ENCODE measurements around the gene B4GALT2.

B4GALT2 gene

GRCh38 chr1:44002606-44003157 lies 23.7 kb downstream of the B4GALT2 start:
- no peaks in the 10 kb centered on the region for H3K36me3 Mint-ChIP-seq
- no peak overlapping the region for H3K4me3 Mint-ChIP-seq
- DNase-seq (no peak), ATAC-seq (replicated peaks) (no peak)
- H3K9me3 Mint-ChIP-seq = no peaks in the 10 kb centered on the region
- no peak overlapping the region for H3K27ac Mint-ChIP-seq
- H3K4me1 Mint-ChIP-seq = peaks cover 0 to 4% of the 10 kb centered on the region in 2 donors
- H3K27me3 Mint-ChIP-seq = no peaks in the 10 kb centered on the region

DNA sequence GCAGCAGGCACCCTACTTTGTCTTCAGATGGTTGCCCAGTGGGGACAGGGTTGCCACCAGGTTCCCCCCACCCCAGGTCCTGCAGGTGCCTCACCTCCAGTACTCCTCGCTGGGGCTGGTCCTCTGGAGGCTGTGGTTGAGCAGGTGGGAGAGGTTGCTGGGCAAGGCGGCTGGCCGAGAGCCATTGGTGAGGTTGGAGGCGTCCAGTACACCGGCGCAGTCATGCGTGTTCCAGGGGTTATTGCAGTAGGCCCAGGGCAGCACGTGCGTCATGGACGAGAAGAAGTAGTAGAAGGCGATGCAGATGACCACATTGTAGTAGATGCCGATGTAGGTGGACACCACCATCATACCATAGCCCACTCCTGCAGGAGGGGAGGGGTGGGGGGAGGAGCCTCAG lies 29.2 kb downstream of the B4GALT2 start:
- Mint-ChIP-seq H3K27ac (no peak overlapping the region), H3K9me3 (no peaks in the 10 kb centered on the region), H3K36me3 (no peaks in the 10 kb centered on the region), H3K27me3 (no peaks in the 10 kb centered on the region), H3K4me1 (peaks cover 0 to 5% of the 10 kb centered on the region in 2 donors), H3K4me3 (no peak overlapping the region)
- DNase-seq (no peak), ATAC-seq (replicated peaks) (no peak)

DNA sequence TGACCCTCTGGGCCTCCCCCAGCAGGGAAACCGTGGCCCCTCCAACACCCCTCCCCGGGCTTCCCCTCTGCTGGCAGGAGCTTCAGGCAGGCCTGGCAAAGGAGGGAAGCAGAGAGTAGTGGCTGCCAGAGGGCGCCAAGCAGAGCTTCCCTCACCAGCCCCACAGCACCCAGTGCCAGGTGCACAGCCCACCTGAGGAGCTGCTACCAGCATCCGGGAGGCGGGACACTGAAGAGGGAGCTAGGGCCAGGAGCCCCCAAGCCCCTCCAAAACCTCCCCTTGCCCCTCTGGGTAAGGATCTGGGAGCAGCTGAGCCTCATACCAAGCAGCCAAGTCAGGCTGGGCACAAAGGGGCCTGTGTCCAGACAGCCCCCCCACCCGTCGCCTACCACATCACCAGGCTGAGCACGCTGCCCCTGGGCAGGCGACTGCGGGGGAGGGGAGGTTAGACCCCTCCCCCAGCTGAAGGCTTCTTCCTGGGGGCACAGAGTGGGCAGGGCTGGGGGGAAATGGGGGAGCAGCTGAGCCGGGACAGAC lies 32.0 kb downstream of the B4GALT2 start:
- H3K36me3 Mint-ChIP-seq = no peaks in the 10 kb centered on the region
- ATAC-seq (replicated peaks) (no peak), DNase-seq (no peak)
- no peaks in the 10 kb centered on the region for H3K9me3 Mint-ChIP-seq
- peaks cover 0 to 5% of the 10 kb centered on the region in 2 donors for H3K4me1 Mint-ChIP-seq
- no peak overlapping the region for H3K4me3 Mint-ChIP-seq
- no peak overlapping the region for H3K27ac Mint-ChIP-seq
- H3K27me3 Mint-ChIP-seq = peaks cover 7 to 15% of the 10 kb centered on the region in 2 donors

GRCh38 chr1:44012404-44012803 lies 33.4 kb downstream of the B4GALT2 start:
- no peak for ATAC-seq (replicated peaks)
- Mint-ChIP-seq H3K9me3 (no peaks in the 10 kb centered on the region), H3K27ac (no peak overlapping the region), H3K4me1 (peaks cover 0 to 3% of the 10 kb centered on the region in 2 donors), H3K4me3 (no peak overlapping the region), H3K36me3 (no peaks in the 10 kb centered on the region), H3K27me3 (peaks cover 7 to 23% of the 10 kb centered on the region in 2 donors)
- DNase-seq = no peak

DNA sequence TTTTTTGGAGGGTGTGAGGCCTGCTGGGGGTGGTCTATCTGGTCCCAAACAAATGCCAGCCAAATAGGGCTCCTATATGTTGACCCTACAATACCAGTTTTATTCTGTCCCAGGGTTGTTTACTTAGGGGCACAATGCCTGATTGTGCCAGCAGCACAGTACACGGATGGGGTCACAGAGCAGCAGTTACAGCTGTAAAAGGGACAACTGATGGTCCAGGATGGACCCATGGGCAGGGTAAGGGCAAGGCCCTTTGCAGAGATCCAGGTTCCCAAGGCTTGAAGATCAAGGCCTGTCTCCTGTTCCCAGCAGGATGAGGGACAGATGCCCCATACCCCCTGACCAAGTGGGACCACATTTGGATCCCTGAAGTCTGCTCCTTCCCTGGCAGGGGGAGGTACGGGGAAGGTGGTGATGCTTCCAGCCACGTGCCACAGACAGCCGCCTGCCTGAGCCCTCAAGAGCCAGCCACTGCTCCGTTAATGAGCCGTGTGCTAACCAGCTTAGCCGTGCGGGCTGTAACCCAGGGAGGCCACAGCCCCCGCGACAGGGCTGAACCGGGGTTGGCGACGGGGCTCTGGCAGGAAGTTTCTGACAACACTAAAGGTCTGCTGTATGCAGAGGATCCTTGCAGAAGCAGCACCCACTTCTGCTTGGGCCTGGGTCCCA lies 34.1 kb downstream of the B4GALT2 start:
- H3K27ac Mint-ChIP-seq = no peak overlapping the region
- no peaks in the 10 kb centered on the region for H3K36me3 Mint-ChIP-seq
- H3K4me1 Mint-ChIP-seq = no peaks in the 10 kb centered on the region
- ATAC-seq (replicated peaks) (no peak), DNase-seq (no peak)
- no peak overlapping the region for H3K4me3 Mint-ChIP-seq
- H3K27me3 Mint-ChIP-seq = peaks cover 7 to 23% of the 10 kb centered on the region in 2 donors
- no peaks in the 10 kb centered on the region for H3K9me3 Mint-ChIP-seq

DNA sequence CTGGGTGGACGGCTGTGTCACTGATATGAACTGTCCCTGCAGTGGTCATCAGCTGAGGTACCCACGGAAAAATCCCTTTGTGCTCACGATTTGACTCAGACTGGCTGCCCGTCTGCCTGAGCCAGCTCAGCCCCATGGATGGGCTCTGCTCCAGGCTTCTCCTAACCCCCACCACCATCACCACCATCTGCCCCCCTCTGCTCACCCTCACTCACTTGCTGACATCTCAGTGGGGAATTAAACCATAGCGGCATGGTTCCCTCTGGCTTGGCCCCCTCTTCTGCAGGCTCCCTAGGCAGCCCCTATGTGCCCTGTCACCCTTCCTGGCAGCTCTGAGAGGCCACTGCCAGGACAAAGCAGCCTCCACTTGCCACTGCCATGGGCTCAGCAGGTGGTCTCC lies 34.9 kb downstream of the B4GALT2 start:
- H3K36me3 Mint-ChIP-seq = no peaks in the 10 kb centered on the region
- H3K4me3 Mint-ChIP-seq = no peak overlapping the region
- no peaks in the 10 kb centered on the region for H3K9me3 Mint-ChIP-seq
- H3K27ac Mint-ChIP-seq = no peak overlapping the region
- ATAC-seq (replicated peaks) (no peak), DNase-seq (no peak)
- peaks cover 7 to 23% of the 10 kb centered on the region in 2 donors for H3K27me3 Mint-ChIP-seq
- H3K4me1 Mint-ChIP-seq = no peaks in the 10 kb centered on the region

DNA sequence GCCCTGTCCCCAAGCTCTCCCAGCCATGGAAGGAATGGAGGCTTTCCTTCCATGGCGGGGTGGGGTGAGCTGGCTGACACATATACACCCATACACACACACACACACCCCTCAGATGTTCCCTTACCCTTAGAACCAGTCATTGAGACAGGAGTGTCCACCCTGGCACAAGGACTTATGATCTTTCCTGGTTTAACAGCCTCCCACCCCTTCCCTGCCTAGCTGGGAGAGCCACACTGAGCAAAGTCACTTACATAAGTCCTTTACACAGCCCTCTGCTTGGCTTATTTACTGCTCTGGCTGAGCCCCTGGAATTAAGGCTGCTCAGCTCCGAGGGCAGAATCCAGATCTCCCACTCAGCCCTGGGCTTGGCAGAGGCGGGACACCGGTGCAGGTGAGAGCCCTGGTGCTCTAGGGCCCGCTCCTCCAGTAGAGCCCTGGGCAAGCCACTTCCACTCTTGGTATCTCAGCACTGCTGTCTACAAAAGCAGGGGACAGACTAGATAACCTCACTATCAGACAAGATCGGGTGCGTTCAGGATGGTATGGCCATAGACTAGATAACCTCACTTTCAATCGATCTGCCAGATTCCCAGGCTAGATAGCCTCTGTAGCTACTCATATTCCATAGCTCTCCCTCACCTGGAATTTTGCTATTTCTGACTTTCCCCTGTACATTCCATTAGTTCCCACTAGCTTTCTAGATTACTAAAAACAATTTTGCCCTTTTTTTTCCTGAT lies 35.5 kb downstream of the B4GALT2 start:
- H3K36me3 Mint-ChIP-seq = no peaks in the 10 kb centered on the region
- no peaks in the 10 kb centered on the region for H3K4me1 Mint-ChIP-seq
- no peak for DNase-seq
- peaks cover 7 to 23% of the 10 kb centered on the region in 2 donors for H3K27me3 Mint-ChIP-seq
- no peak overlapping the region for H3K4me3 Mint-ChIP-seq
- ATAC-seq (replicated peaks) = no peak
- no peak overlapping the region for H3K27ac Mint-ChIP-seq
- H3K9me3 Mint-ChIP-seq = no peaks in the 10 kb centered on the region

GRCh38 chr1:44015206-44015605 lies 36.2 kb downstream of the B4GALT2 start:
- Mint-ChIP-seq H3K36me3 (no peaks in the 10 kb centered on the region), H3K4me1 (no peaks in the 10 kb centered on the region), H3K27me3 (peaks cover 7 to 23% of the 10 kb centered on the region in 2 donors), H3K27ac (no peak overlapping the region), H3K9me3 (no peaks in the 10 kb centered on the region), H3K4me3 (no peak overlapping the region)
- DNase-seq (no peak), ATAC-seq (replicated peaks) (no peak)

DNA sequence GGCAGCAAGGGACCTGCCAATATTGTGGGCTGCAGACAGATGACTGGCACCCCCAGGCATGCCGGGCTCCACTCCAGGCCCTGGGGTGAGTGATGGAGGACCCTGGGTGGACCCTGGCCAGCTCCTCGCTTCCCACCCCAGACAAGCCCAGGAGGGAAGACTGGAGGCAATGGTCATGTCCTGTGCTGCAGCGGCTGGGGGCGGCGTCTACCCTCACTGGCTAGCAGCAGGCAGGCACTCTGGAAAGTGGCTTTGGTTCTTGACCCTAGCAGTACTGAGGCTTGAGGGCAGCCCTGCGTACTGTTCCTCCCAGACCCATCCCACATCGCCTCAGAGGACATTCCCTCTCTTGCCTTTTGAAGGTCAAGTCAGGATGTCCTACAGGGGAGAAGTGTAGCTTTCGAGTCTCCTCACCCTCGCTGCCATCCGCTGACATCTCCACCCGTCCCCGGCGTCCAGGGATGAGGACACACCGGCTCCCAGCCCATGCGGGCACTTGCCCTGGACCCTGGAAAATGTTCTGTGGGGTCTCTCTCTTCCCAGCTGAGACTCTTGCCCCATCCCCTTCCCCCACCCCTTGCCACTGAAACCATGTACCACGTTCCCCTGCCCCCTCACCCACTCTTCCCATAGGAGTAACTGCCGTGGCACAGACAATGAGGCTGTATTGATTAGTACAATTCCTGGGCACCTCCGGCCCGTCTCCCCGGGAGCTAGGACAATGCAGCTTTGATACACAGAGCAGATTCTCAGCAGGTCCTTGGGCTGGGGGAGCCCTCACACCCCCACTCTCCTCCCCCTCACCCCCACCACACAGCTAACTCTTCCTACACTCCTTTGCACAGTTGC lies 37.3 kb downstream of the B4GALT2 start:
- Mint-ChIP-seq H3K27ac (no peak overlapping the region), H3K4me1 (no peaks in the 10 kb centered on the region), H3K27me3 (peaks cover 7 to 23% of the 10 kb centered on the region in 2 donors)

GRCh38 chr1:44016890-44017400 lies 37.9 kb downstream of the B4GALT2 start:
- no peak for DNase-seq

More for the DNA sequence above, 37.3 kb downstream of the B4GALT2 start:
- ATAC-seq (replicated peaks) (no peak), DNase-seq (no peak)
- Mint-ChIP-seq H3K36me3 (no peaks in the 10 kb centered on the region), H3K4me3 (no peak overlapping the region), H3K9me3 (no peaks in the 10 kb centered on the region)

DNA sequence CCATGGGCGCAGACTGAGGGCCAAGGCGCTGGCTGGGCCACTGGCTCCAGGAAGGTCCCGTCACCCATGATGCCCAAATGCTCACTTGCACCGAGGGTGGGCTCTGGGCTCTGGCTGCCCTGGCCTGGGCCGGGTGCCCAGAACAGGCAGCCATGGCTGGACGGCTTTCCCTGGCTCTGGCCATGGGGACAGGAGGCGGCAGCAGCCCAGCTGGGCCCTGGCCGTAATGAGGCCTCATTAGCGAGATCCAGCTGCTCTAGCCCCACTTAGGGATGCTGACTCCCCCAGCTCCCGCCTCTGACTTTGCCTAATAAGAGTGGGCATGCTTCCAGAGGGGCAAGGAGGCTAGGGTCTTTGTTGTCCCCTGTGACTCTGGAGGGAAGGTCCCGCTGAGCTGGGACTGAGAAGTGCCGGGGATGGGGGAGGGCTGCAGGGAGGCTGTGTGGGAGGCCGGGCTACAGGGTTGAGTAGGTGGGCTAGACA lies 40.5 kb downstream of the B4GALT2 start:
- no peak overlapping the region for H3K27ac Mint-ChIP-seq
- H3K9me3 Mint-ChIP-seq = no peaks in the 10 kb centered on the region
- H3K27me3 Mint-ChIP-seq = peaks cover 1 to 14% of the 10 kb centered on the region in 2 donors
- no peaks in the 10 kb centered on the region for H3K36me3 Mint-ChIP-seq
- ATAC-seq (replicated peaks) (no peak), DNase-seq (no peak)
- no peaks in the 10 kb centered on the region for H3K4me1 Mint-ChIP-seq
- H3K4me3 Mint-ChIP-seq = no peak overlapping the region

More at GRCh38 chr1:44016890-44017400, 37.9 kb downstream of the B4GALT2 start:
- no peaks in the 10 kb centered on the region for H3K9me3 Mint-ChIP-seq
- ATAC-seq (replicated peaks) = no peak
- no peak overlapping the region for H3K27ac Mint-ChIP-seq
- H3K36me3 Mint-ChIP-seq = no peaks in the 10 kb centered on the region
- H3K4me1 Mint-ChIP-seq = no peaks in the 10 kb centered on the region
- no peak overlapping the region for H3K4me3 Mint-ChIP-seq
- H3K27me3 Mint-ChIP-seq = peaks cover 7 to 23% of the 10 kb centered on the region in 2 donors

DNA sequence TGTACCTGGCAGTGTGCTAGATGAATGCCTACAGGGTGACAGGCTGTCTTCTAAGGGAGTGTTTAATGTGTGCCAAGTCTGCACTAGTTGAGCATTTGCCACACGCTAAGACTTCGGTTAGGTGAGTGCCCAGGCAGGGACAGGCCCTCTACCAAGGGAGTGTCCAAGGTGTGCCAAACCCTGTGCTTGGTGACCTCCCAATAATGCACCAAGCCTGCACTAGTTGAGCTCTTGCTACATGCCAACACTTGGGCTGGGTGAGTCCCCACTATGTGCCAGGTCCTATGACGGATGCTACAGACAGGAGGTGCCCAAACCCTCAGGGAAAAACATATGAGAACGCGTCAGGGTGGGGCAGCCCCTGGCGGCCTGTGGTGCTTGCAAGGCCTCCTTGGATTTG lies 41.5 kb downstream of the B4GALT2 start:
- Mint-ChIP-seq H3K27me3 (peaks cover 0 to 13% of the 10 kb centered on the region in 2 donors), H3K4me3 (no peak overlapping the region), H3K27ac (no peak overlapping the region), H3K9me3 (no peaks in the 10 kb centered on the region), H3K36me3 (no peaks in the 10 kb centered on the region), H3K4me1 (peaks cover 2 to 5% of the 10 kb centered on the region in 2 donors)
- DNase-seq (no peak), ATAC-seq (replicated peaks) (no peak)

DNA sequence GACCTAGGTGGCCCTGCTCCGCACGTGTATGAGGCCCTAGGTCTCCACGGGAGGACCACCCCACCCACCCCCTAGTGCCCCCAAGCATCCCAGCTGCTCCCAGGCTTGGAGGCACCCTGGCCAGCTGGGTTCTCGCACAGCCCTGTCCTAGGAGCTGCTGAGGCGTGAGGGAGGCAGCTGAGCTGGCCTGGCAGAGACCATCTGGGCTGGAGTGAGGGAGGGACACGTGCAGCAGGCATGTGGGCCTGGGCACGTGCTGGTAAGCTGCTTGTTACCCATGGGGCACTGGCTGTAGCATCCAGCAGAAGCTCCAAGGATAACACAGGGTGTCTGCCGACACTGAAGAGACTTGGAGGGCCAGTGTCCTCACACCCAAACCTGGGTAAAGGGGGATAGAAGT lies 42.1 kb downstream of the B4GALT2 start:
- no peak overlapping the region for H3K4me3 Mint-ChIP-seq
- peaks cover 5 to 7% of the 10 kb centered on the region in 2 donors for H3K4me1 Mint-ChIP-seq
- no peaks in the 10 kb centered on the region for H3K9me3 Mint-ChIP-seq
- ATAC-seq (replicated peaks) (no peak), DNase-seq (no peak)
- H3K36me3 Mint-ChIP-seq = no peaks in the 10 kb centered on the region
- no peak overlapping the region for H3K27ac Mint-ChIP-seq
- peaks cover 0 to 7% of the 10 kb centered on the region in 2 donors for H3K27me3 Mint-ChIP-seq

All from stimulated activated naive B cell treated with anti-CD40 and anti-IgM and Interleukin-4, amounts not matched to agents 10 μg/mL and 1 μg/mL and 100 μg/mL, for 72 hours (primary cell).